ENCODE results near the gene PLS1.
"Not testable (repeated sequence)": the region's sequence is repeated elsewhere in the genome, so short reads cannot be mapped to it uniquely, and the experiment has no call there.

Gene PLS1

DNA sequence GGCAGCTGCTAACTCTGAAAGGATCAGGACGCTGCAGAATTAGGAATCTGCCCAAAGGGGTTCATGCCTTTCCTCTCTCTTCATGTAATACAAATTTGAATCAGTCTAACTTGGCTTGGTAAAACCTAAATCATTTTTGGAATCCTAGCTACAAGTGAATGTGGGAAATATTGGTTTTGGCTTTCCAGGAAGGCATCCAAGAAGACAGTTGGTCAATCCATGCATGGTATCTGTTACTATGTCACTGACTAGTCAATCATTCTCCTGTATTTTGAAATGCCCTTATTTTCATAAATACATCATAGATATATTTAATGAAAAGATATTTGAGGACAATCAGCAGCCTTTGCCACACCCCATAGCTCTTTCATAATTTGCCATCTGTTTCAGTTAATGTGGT is 7.5 kb upstream of the PLS1 start:
- no peaks in the 10 kb centered on the region for H3K9me2 ChIP-seq (replicated peaks; ENCODE audit: control insufficient read depth, low read length)
- no peak overlapping the region for H3K4me2 ChIP-seq (ENCODE audit: low read length)
- H3K9me3 ChIP-seq (ENCODE audit: control insufficient read depth, insufficient read depth, low read length): no peaks in the 10 kb centered on the region
- H3F3A ChIP-seq (ENCODE audit: control insufficient read depth, insufficient read depth): no peaks in the 10 kb centered on the region
- H3K4me3 ChIP-seq (ENCODE audit: low read length): no peak overlapping the region
- H3K79me2 ChIP-seq (ENCODE audit: control insufficient read depth, low read length): no peaks in the 10 kb centered on the region
- no peak for TF ChIP-seq CTCF (IDR thresholded peaks at IDR 0.05; ENCODE audit: low read depth, low read length, poor library complexity, severe bottlenecking)
- no peak for TF ChIP-seq EZH2phosphoT487 (IDR thresholded peaks at IDR 0.05; ENCODE audit: borderline replicate concordance, low read length)
- no peaks in the 10 kb centered on the region for H3K36me3 ChIP-seq (ENCODE audit: control insufficient read depth, low read length)
- no peak overlapping the region for H3K27ac ChIP-seq (ENCODE audit: low read depth, low read length)
- H3K4me1 ChIP-seq (ENCODE audit: control insufficient read depth, low read length): no peaks in the 10 kb centered on the region
- H3K27me3 ChIP-seq (ENCODE audit: control insufficient read depth, low read length): peaks cover 7% of the 10 kb centered on the region; the same call in 1 of the 2 replicates
- no peaks in the 10 kb centered on the region for H4K20me1 ChIP-seq (ENCODE audit: control insufficient read depth, insufficient read depth, low read depth, low read length)

DNA sequence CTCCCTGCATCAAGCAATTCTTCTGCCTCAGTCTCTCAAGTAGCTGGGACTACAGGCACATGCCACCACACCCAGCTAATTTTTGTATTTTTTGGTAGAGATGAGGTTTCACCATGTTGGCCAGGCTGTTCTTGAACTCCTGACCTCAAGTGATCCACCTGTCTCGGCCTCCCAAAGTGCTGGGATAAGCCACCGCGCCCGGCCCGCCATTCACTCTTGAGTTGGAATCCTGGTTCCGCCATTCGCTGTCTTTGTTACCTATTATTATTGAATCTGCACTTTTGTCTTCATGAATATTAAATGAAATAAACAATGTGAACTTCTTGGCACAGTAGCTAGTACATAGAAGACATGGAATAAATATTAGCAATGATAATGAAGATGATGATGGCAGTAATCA is 3.9 kb upstream of the PLS1 start:
- H4K20me1 ChIP-seq (ENCODE audit: control insufficient read depth, insufficient read depth, low read depth, low read length); H3K36me3 ChIP-seq (ENCODE audit: control insufficient read depth, low read length); H3K4me2 ChIP-seq (ENCODE audit: low read length); H3K79me2 ChIP-seq (ENCODE audit: control insufficient read depth, low read length); H3K27ac ChIP-seq (ENCODE audit: low read depth, low read length); H3K9me3 ChIP-seq (ENCODE audit: control insufficient read depth, insufficient read depth, low read length); H3F3A ChIP-seq (ENCODE audit: control insufficient read depth, insufficient read depth); H3K4me3 ChIP-seq (ENCODE audit: low read length); H3K9me2 ChIP-seq (replicated peaks; ENCODE audit: control insufficient read depth, low read length); H3K27me3 ChIP-seq (ENCODE audit: control insufficient read depth, low read length): not testable (repeated sequence)
- peaks cover 16% of the 10 kb centered on the region for H3K4me1 ChIP-seq (ENCODE audit: control insufficient read depth, low read length)

GRCh38 chr3:142595141-142595540 is 1.1 kb upstream of the PLS1 start:
- Histone ChIP-seq H3K4me2 (ENCODE audit: low read length) (peak overlapping the region; percentile 72), H3F3A (ENCODE audit: control insufficient read depth, insufficient read depth) (no peaks in the 10 kb centered on the region), H3K4me3 (ENCODE audit: low read length) (peak overlapping the region; percentile 79), H3K4me1 (ENCODE audit: control insufficient read depth, low read length) (peaks cover 29% of the 10 kb centered on the region), H3K27me3 (ENCODE audit: control insufficient read depth, low read length) (no peaks in the 10 kb centered on the region), H3K79me2 (ENCODE audit: control insufficient read depth, low read length) (peaks cover 22% of the 10 kb centered on the region), H4K20me1 (ENCODE audit: control insufficient read depth, insufficient read depth, low read depth, low read length) (no peaks in the 10 kb centered on the region), H3K36me3 (ENCODE audit: control insufficient read depth, low read length) (no peaks in the 10 kb centered on the region), H3K9me2 (replicated peaks; ENCODE audit: control insufficient read depth, low read length) (no peaks in the 10 kb centered on the region), H3K27ac (ENCODE audit: low read depth, low read length) (no peak overlapping the region), H3K9me3 (ENCODE audit: control insufficient read depth, insufficient read depth, low read length) (no peaks in the 10 kb centered on the region)
- TF ChIP-seq EZH2phosphoT487 (IDR thresholded peaks at IDR 0.05; ENCODE audit: borderline replicate concordance, low read length) (no peak), CTCF (IDR thresholded peaks at IDR 0.05; ENCODE audit: low read depth, low read length, poor library complexity, severe bottlenecking) (no peak)

DNA sequence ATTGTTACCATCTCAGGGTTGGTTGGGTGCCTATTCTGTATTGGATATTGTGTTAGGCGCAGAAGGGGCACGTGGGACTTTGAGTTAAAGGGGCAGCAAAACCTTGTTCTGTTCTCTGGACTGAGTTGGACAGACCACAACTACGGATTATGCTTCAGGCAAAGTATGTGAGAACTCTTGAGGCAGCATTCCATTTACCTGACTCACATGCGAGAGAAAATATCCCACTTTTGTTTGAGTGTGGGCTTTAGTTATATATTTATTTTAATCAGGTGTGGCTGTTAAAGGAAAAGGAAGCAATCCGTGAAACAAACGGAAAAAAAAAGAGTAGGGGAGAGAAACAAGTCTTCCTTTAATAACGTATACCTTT is 627 bp upstream of the PLS1 start:
- Histone ChIP-seq H3K79me2 (ENCODE audit: control insufficient read depth, low read length) (peaks cover 23% of the 10 kb centered on the region), H3F3A (ENCODE audit: control insufficient read depth, insufficient read depth) (no peaks in the 10 kb centered on the region), H3K9me3 (ENCODE audit: control insufficient read depth, insufficient read depth, low read length) (no peaks in the 10 kb centered on the region), H3K4me3 (ENCODE audit: low read length) (peak overlapping the region; percentile 79), H3K36me3 (ENCODE audit: control insufficient read depth, low read length) (no peaks in the 10 kb centered on the region), H3K27ac (ENCODE audit: low read depth, low read length) (no peak overlapping the region), H3K9me2 (replicated peaks; ENCODE audit: control insufficient read depth, low read length) (no peaks in the 10 kb centered on the region), H3K4me1 (ENCODE audit: control insufficient read depth, low read length) (peaks cover 29% of the 10 kb centered on the region), H3K4me2 (ENCODE audit: low read length) (peak overlapping the region; percentile 72), H4K20me1 (ENCODE audit: control insufficient read depth, insufficient read depth, low read depth, low read length) (no peaks in the 10 kb centered on the region), H3K27me3 (ENCODE audit: control insufficient read depth, low read length) (no peaks in the 10 kb centered on the region)
- TF ChIP-seq EZH2phosphoT487 (IDR thresholded peaks at IDR 0.05; ENCODE audit: borderline replicate concordance, low read length): no peak
- TF ChIP-seq CTCF (IDR thresholded peaks at IDR 0.05; ENCODE audit: low read depth, low read length, poor library complexity, severe bottlenecking): no peak
